GF-D8 (cell line): Measurements from ENCODE around the gene TUT7.
"Not testable (repeated sequence)": the region's sequence is repeated elsewhere in the genome, so short reads cannot be mapped to it uniquely, and the experiment has no call there.

Source experiments
- DNase-seq: peaks from one replicate; lab custom pipeline; 2025; lab: John Stamatoyannopoulos, UW

The TUT7 gene

GRCh38 chr9:86303316-86303975, 50.8 kb downstream of the TUT7 start:
- no peak for DNase-seq

GRCh38 chr9:86301686-86302085, 52.5 kb downstream of the TUT7 start:
- no peak for DNase-seq

- no peak for DNase-seq
Observed at GRCh38 chr9:86300701-86301100, 53.5 kb downstream of the TUT7 start.

- DNase-seq, result no peak
Observed at GRCh38 chr9:86298873-86299272, 55.3 kb downstream of the TUT7 start.

- not testable (repeated sequence) for DNase-seq
Observed at GRCh38 chr9:86290341-86290740, 63.9 kb downstream of the TUT7 start.

GRCh38 chr9:86288499-86289198, 65.6 kb downstream of the TUT7 start:
- DNase-seq, result no peak

GRCh38 chr9:86287013-86287412, 67.2 kb downstream of the TUT7 start:
- no peak for DNase-seq

GRCh38 chr9:86286278-86286677, 67.9 kb downstream of the TUT7 start:
- no peak for DNase-seq

GRCh38 chr9:86285261-86285660, 68.9 kb downstream of the TUT7 start:
- peak; percentile 82 for DNase-seq

GRCh38 chr9:86282979-86283535, 71.2 kb downstream of the TUT7 start:
- peak; percentile 22 for DNase-seq

- peak; percentile 69 for DNase-seq
Observed at GRCh38 chr9:86282077-86282978, 71.9 kb downstream of the TUT7 start, which contains the start of gene ISCA1. Gene ISCA1, minus strand, starts transcription at chr9:86282538. Its CDS starts 80 bp downstream, at chr9:86282458.

GRCh38 chr9:86281593-86282076, 72.6 kb downstream of the TUT7 start:
- peak; percentile 23 for DNase-seq

- DNase-seq, result no peak
Observed at GRCh38 chr9:86280580-86280979, 73.6 kb downstream of the TUT7 start.

- no peak for DNase-seq
Observed at GRCh38 chr9:86279839-86280238, 74.4 kb downstream of the TUT7 start.

- peak; percentile 13 for DNase-seq
Observed at GRCh38 chr9:86277072-86277471, 77.1 kb downstream of the TUT7 start.

- DNase-seq, result no peak
Observed at GRCh38 chr9:86275962-86276361, 78.2 kb downstream of the TUT7 start.

- no peak for DNase-seq
Observed at GRCh38 chr9:86274821-86275643, 79.2 kb downstream of the TUT7 start.

- no peak for DNase-seq
Observed at GRCh38 chr9:86272221-86272620, 82.0 kb downstream of the TUT7 start.

- DNase-seq, result no peak
Observed at GRCh38 chr9:86263876-86264275, 90.3 kb downstream of the TUT7 start.

GRCh38 chr9:86262492-86262891, 91.7 kb downstream of the TUT7 start:
- no peak for DNase-seq

GRCh38 chr9:86259557-86259956, 94.7 kb downstream of the TUT7 start, which contains the start of gene C9orf153:
Gene C9orf153, minus strand, starts transcription at chr9:86259657. Its CDS starts 30,054 bp downstream, at chr9:86229603.
- no peak for DNase-seq
